HG03469 (cell line): ENCODE measurements around the gene IL2RA.
"Not testable (repeated sequence)": the region's sequence is repeated elsewhere in the genome, so short reads cannot be mapped to it uniquely, and the experiment has no call there.

Experiments
- ATAC-seq: cut with Tn5 transposase; IDR thresholded peaks from one replicate; pipeline ENCODE4 v1.9.1; 2021; ENCODE audit warnings: mild to moderate bottlenecking, moderate library complexity, moderate number of reproducible peaks; ENCODE audit not compliant: unreplicated experiment

IL2RA gene

DNA sequence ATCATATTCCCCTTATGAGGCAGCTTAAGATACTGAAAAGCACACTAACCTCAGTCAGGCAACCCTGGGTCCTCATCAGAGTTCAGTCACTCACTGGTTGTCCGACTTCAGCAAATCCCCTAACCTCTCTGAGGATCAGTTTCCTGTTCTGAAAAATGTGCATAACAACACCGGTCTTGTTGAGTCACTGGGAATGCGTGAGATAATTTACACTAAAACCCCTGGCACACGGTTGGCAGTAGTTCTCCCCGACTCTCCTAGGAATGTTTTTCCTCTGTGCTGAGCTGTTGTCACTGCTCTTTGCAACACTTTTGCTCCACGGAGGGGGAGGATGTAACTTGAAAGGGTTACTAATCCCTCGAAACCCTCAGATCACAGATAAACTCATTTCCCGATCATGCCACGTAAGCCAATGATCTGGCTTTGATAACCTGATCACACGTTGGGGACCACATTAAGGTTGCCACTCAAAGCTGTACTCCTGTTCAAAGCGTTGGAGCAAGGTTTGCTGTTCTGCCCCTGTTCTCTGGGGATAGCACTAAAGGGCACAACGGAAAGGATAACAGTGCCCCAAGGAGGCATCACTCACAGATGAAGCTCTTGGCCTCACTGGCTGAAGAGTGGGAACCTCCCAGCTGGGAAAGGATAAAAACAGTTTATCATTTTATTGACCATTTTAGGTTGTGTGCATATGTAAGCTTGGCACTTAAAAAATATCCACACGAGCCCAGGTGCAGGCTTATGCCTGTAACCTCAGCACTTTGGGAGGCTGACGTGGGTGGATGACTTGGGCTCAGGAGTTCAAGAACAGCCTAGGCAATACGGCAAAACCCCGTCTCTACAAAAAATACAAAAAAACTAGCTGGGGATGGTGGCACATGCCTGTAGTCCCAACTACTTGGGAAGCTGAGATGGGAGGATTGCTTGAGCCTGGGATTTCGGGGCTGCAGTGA lies 21.6 kb upstream of the IL2RA start:
- ATAC-seq: no peak

DNA sequence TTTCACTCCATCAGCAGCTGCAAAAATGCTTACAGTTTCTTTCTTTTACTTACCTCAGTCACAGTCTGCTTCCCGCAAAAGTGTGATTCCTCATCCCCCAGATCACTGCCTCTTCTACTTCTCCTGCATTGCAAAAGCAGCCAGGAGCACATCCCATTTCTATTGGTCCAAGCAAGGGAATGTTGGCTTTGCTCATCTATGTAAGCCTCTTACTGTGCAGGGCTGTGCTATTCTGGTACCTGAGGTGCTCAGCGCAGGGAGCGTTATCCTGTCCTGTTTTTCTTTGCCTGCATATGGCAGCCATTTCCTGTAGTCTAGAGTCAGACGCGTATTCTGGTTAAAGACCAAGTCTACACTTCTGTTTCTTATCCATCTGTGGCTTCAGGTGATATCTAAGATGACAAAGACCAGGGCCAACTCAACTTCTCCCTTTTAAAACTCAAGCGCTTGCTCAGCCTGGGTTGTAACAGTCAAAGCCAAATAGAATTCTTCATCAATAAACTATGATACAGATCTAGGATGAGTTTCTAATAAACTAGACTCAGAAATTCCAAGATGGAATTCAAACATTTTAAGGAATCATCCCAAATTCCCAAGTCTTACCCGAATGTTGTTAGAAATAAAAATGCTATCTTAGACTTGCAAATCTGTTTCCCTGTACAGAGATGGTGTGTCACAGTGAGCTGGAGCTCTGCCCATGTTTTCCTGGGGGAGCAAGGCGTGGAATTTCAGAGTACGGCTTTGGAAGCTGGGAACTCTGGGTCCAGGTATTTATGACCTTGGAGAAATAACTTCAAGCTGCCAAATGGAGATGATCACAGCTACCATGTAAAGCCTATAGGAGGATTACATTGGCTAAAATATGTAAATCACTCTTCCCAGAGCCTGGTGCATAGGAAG lies 20.6 kb upstream of the IL2RA start:
- ATAC-seq: no peak

- no peak for ATAC-seq
Measured at GRCh38 chr10:6080417-6080973, 18.3 kb upstream of the IL2RA start.

DNA sequence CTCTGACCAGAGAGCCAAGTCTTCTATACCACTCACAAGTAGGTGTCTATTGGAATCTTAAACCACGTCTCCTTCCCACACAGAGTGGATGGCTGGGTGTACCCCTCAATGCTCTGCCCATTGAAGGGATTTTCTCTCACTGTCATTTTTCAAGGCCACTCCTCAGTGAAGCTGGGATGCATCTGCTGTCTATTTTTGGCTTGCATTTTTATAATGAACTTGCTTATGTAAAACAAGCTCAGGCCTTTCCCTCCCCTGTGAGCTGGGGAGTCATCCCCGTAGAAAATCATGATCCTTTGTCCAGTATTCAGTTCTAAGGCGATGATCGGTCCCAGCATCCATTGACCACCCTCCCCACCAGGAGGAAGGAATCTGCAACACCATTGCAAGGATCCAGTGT lies 16.9 kb upstream of the IL2RA start:
- no peak for ATAC-seq

DNA sequence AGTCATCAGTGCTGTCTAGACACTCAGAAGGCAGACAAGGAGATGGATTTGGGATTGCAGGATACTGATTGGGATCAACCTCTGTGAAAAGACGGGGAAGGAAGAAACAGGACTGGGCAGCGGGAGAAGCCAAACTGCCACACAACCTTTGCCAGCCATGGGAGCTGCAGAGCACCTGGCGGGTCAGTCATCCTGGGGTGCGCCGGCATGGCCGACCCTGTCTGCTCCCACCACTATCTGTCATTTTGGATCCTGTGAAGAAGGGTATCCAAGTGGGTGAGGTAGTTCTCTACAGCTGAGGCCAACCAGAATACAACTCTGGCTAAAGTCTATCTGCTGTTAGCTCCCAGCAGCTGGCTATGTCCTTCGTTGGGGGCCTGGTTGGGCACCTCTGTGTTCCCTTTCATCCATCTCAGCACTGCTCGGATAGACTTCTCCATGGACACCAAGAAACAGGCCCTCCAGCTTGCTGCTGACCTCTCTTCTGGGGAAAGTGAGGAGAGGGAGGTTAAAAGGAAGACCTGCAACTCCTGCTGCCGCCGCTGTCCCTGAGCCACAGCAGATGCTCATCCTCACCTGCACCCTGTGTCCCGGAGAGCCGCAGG lies 15.0 kb upstream of the IL2RA start:
- ATAC-seq: no peak

DNA sequence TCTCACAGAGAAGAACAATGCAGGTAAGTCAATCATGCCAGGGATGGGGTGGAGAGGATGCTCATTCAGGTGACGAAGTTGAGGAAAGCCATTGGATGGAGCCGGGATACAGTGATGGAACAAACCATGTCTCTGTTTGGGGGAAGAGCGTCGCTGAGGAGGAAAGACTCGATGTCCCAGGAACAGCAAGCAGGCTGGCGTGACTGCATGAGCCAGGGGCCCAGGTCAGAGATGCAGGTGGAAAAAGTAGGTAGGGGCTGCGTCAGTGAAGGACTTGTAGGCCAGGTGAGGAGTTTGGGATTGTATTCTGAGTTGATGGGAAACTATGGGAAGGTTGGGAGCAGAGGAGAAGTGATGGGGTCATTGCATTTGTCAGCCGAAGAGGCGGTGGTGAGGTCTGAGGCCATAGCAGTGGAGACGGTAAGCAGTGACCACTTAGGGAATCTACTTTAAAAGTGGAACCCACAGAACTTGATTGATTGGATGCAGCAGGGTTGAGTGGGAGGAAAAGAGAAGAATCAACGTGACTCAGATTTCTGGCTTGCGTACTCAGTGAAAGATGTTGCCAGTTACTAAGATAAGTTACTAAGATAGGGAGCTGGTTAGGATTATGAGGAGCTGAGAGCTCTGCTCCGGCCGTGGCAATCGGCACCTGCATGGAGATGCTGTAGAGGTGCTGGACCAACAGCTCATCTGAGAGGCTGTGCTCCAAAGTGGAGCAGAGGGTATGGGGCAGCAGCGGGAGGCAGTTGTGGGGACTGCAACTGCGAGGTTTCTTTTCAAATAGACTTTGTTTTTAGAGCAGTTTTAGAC lies 12.5 kb upstream of the IL2RA start:
- ATAC-seq: no peak

GRCh38 chr10:6072215-6072934 lies 10.2 kb upstream of the IL2RA start:
- no peak for ATAC-seq

GRCh38 chr10:6071181-6072175 lies 9.3 kb upstream of the IL2RA start:
- no peak for ATAC-seq

GRCh38 chr10:6070660-6071059 lies 8.5 kb upstream of the IL2RA start:
- ATAC-seq: no peak

GRCh38 chr10:6069081-6069931 lies 7.1 kb upstream of the IL2RA start:
- no peak for ATAC-seq

DNA sequence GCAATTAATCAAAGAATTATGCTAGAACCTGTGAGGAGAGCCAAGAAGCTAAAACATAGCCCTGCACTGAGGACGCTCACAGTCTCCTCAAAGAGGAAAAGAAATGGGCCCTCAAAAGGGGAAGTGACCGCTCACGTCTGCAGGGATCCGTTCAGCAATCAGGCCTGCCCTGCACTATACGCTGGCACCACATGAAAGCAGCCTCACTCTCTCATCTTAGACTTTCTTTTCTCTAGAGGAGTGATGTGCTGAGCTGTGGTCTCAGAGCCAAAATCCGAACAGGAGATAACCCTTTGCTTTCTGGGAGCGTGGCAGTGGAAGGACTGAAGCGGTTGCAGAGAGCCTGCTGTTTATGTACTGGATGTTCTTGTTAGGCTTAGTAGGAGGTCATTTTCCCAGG lies 6.3 kb upstream of the IL2RA start:
- ATAC-seq: peak; percentile 55

- no peak for ATAC-seq
Measured at GRCh38 chr10:6068006-6068405, 5.8 kb upstream of the IL2RA start.

- no peak for ATAC-seq
Measured at GRCh38 chr10:6067457-6067856, 5.3 kb upstream of the IL2RA start.

DNA sequence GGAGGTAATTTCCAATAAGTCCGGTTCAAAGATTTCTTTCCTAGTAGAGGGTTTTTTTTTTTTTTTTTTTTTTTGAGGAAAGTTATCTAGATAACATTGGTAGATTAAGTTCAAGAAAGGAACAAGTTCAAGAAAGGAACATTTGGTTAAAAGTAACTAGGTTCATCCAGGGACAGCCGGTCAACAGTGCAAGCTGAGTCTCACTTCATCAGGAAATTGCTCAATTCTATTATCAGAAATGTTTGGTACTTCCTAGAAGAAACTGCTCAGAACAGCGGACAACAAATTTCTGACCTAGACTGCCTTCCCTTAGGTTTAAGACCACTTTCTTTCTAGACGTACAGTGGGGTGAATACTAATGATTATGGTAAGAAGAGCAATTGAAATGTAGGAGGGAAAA lies 3.7 kb upstream of the IL2RA start:
- no peak for ATAC-seq

GRCh38 chr10:6065406-6065805 lies 3.2 kb upstream of the IL2RA start:
- ATAC-seq: no peak

DNA sequence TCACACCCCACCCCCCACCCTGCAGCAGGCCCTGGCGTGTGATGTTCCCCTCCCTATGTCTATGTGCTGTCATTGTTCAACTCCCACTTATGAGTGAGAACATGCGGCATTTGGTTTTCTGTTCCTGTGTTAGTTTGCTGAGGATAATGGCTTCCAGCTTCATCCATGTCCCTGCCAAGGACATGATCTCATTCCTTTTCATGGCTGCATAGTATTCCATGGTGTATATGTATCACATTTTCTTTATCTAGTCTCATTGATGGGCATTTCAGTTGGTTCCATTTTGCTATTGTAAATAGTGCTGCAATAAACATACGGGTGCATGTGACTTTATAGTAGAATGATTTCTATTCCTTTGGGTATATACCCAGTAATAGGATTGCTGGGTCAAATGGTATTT lies 2.6 kb upstream of the IL2RA start:
- not testable (repeated sequence) for ATAC-seq

DNA sequence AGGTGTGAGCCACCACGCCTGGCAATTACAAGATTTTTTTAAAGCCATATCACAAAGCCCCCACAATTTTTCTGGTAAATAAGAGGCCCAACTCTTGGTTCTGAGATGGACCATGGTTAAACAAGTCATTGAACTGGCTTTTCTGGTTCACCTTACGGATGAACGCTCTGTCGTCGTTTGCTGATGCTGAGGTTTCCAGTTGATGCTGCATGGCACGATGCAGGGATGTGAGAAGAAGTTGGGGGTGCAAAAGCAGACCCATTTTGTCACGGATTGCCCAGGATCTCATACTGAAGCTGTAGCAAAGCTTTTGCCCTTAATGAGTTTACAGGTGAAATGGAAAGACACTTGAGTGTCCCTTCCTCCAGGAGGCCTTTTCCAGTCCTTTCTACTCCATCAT lies 2.0 kb upstream of the IL2RA start:
- ATAC-seq: no peak
